ENCODE data around the gene SEC14L2. TPM values are rescaled to one million over a fixed set of nuclear protein-coding genes. Genes with fewer than 3 reads are reported as not detected.

The SEC14L2 gene
- total and polyA plus RNA-seq, 2 of the 8 experiments (the other 6 are each of a cell fraction or from before 2014, with no cell fraction given) = 2.8 to 3.2 TPM

- DNase-seq (ENCODE audit: low read depth in 1 of 2, low spot score in 2 of 2) (no peak), FAIRE-seq (no peak)
- peak overlapping the region; percentile 30 for H3K56ac ChIP-seq (replicated peaks; ENCODE audit: insufficient read length, low read depth, low read length)
- H3K9ac ChIP-seq (replicated peaks in 1 of 4; ENCODE audit: extremely low read depth in 1 of 4, low read depth in 3 of 4, low read length in 3 of 4) = peak overlapping the region in 1 of 4 experiments; percentile 34; a peak in 3 of 7 replicates
- H4K8ac ChIP-seq (ENCODE audit: extremely low read depth, insufficient read depth, low read length) = peak overlapping the region; percentile 75; the same call in 1 of the 2 replicates
- no peaks in the 10 kb centered on the region; a peak in 1 of 4 replicates for H3K79me2 ChIP-seq (ENCODE audit: control insufficient read depth in 1 of 2, insufficient read depth in 2 of 2, low read length in 2 of 2)
- H3K4me1 ChIP-seq (replicated peaks in 1 of 4; ENCODE audit: control insufficient read depth in 3 of 4, insufficient read depth in 4 of 4, low read length in 3 of 4) = peaks cover 0 to 7% (median 2%) of the 10 kb centered on the region in 4 experiments; a peak in 4 of 7 replicates
- no peak overlapping the region for H2BK120ac ChIP-seq (replicated peaks; ENCODE audit: low read depth, low read length)
- H2BK15ac ChIP-seq (ENCODE audit: low read length) = no peak overlapping the region
- H2AFZ ChIP-seq (ENCODE audit: low read length) = no peak overlapping the region
- H3K18ac ChIP-seq (ENCODE audit: extremely low read depth, low read length) = no peak overlapping the region; the same call in 1 of the 2 replicates
- 39% methylated on average over 9 of the region's 10 CpGs; no CpG with 5 or more reads in 1 of the 2 experiments for WGBS, 2 experiments (ENCODE audit: extremely low coverage in 1 of 2, insufficient coverage in 1 of 2, insufficient read length in 1 of 2, insufficient replicate concordance in 2 of 2, low coverage in 1 of 2, low lambda C conversion rate in 2 of 2, missing lambda C conversion rate in 1 of 2)
- no peak overlapping the region for H2BK20ac ChIP-seq (ENCODE audit: low read length)
- H3K4ac ChIP-seq (replicated peaks; ENCODE audit: insufficient read length, low read depth, low read length) = peak overlapping the region; percentile 72
- peak overlapping the region; percentile 82; the same call in 1 of the 2 replicates for H2AK5ac ChIP-seq (ENCODE audit: low read depth, low read length)
- H3K27ac ChIP-seq (ENCODE audit: low read depth, low read length) = no peak overlapping the region
- H4K5ac ChIP-seq (ENCODE audit: insufficient read length, low read depth, low read length) = peak overlapping the region; percentile 68
- no peaks in the 10 kb centered on the region for H3K79me1 ChIP-seq (ENCODE audit: low read depth, low read length)
- no peak overlapping the region for H3K14ac ChIP-seq (ENCODE audit: insufficient read length)
- H3K27me3 ChIP-seq (replicated peaks in 1 of 4; ENCODE audit: control insufficient read depth in 3 of 4, extremely low read depth in 1 of 4, insufficient read depth in 3 of 4, low read length in 3 of 4) = no peaks in the 10 kb centered on the region
- H3K23me2 ChIP-seq (ENCODE audit: low read depth, low read length) = peaks cover 4% of the 10 kb centered on the region; the same call in 1 of the 2 replicates
- H3K4me2 ChIP-seq (ENCODE audit: insufficient read depth in 1 of 2, low read depth in 2 of 2, low read length in 2 of 2) = peak overlapping the region; percentile 87 to 88
- peak overlapping the region; percentile 42 to 66 (median 54) for H3K4me3 ChIP-seq (ENCODE audit: extremely low read depth in 1 of 4, insufficient read depth in 2 of 4, low read depth in 3 of 4, low read length in 4 of 4)
- H3K9me3 ChIP-seq (ENCODE audit: insufficient read depth in 2 of 2, low read depth in 1 of 2, low read length in 1 of 2) = peaks cover 9% of the 10 kb centered on the region in 2 experiments
- 0 out of 2 replicates have a peak overlapping the region, but pooled peaks have one; percentile 39 for H2BK12ac ChIP-seq (ENCODE audit: low read depth, low read length)
- ChIA-PET CTCF (ENCODE audit: partially characterized antibody) (interaction anchor here (0.7 to 6.1 kb wide), 8 partner anchors 11 to 123 kb away, joined by 3 to 28 read pairs (median 3); no protein-coding TSS in a partner anchor), POLR2A (ENCODE audit: partially characterized antibody) (interaction anchor here (0.8 to 2.8 kb wide), 3 partner anchors 11 to 51 kb away, joined by 3 to 10 read pairs (median 3); partner anchors contain the start of genes CCDC157 and SF3A1)
- no peak overlapping the region for H2BK5ac ChIP-seq (ENCODE audit: low read depth, low read length)
- H4K20me1 ChIP-seq (replicated peaks in 1 of 2; ENCODE audit: control insufficient read depth in 1 of 2, insufficient read depth in 2 of 2, low read length in 2 of 2) = peaks cover 0 to 2% of the 10 kb centered on the region in 2 experiments
- no peak overlapping the region for H3K23ac ChIP-seq (ENCODE audit: insufficient read length)
- H4K91ac ChIP-seq (replicated peaks; ENCODE audit: insufficient read length, low read length) = peak overlapping the region; percentile 91
- no peaks in the 10 kb centered on the region; a peak in 1 of 8 replicates for H3K36me3 ChIP-seq (ENCODE audit: control insufficient read depth in 2 of 4, insufficient read depth in 4 of 4, low read length in 3 of 4)
- TF ChIP-seq SIRT6 (IDR thresholded peaks at IDR 0.05; ENCODE audit: low read length) = no peak
- TF ChIP-seq MAFK (IDR thresholded peaks at IDR 0.05; ENCODE audit: low read depth, low read length) = no peak
- no peak for TF ChIP-seq SUZ12 (IDR thresholded peaks at IDR 0.05; ENCODE audit: low read length)
- no peak for TF ChIP-seq RAD21 (IDR thresholded peaks at IDR 0.05 in 1 of 2, conservative IDR thresholded peaks at IDR 0.05 in 1 of 2; ENCODE audit: low read depth in 2 of 2, low read length in 2 of 2)
- TF ChIP-seq EZH2 (IDR thresholded peaks at IDR 0.05; ENCODE audit: low read depth, low read length, severe bottlenecking) = no peak
- TF ChIP-seq SIN3A (conservative IDR thresholded peaks at IDR 0.05 in 1 of 2, IDR thresholded peaks at IDR 0.05 in 1 of 2; ENCODE audit: low read depth in 1 of 2, low read length in 2 of 2) = no peak
- TF ChIP-seq POLR2A (IDR thresholded peaks at IDR 0.05; ENCODE audit: control extremely low read depth in 1 of 2, low read depth in 2 of 2, low read length in 2 of 2) = no peak
- no peak for TF ChIP-seq FOSL1 (IDR thresholded peaks at IDR 0.05; ENCODE audit: insufficient read depth, low read depth, low read length)
- no peak for TF ChIP-seq PHF8 (conservative IDR thresholded peaks at IDR 0.05; ENCODE audit: low read depth, low read length)
- TF ChIP-seq GTF2F1 (IDR thresholded peaks at IDR 0.05; ENCODE audit: borderline replicate concordance, low read depth, low read length) = no peak
- TF ChIP-seq CHD2 (IDR thresholded peaks at IDR 0.05; ENCODE audit: low read length) = no peak
- TF ChIP-seq SP1 (IDR thresholded peaks at IDR 0.05; ENCODE audit: low read depth, low read length) = no peak
- TF ChIP-seq CEBPB (IDR thresholded peaks at IDR 0.05; ENCODE audit: low read depth, low read length) = no peak
Observed at GRCh38 chr22:30386608-30386959, 10.2 kb upstream of the SEC14L2 start.
